GM23338 (cell line): ENCODE results near the gene SPHK1. TPM values are rescaled to one million over a fixed set of nuclear protein-coding genes. Genes with fewer than 3 reads are reported as not detected.

Source experiments
- ATAC-seq: fragments of 200-7000 bp; cut with Tn5 transposase; 3 replicates; pipeline ENCODE4 v1.9.1; 2020
- DNase-seq: peaks from one replicate; pipeline ENCODE4 v3.0.0-alpha.2; 2015; ENCODE audit warnings: low spot score
- H2AFZ ChIP-seq: fragments of 200-600 bp; sonication (generic); 2 replicates; pipeline ENCODE4 v1.8.0; 2016; ENCODE audit warnings: antibody characterized with exemption, mild to moderate bottlenecking, moderate library complexity
- H3F3A ChIP-seq: fragments of 200-600 bp; sonication (generic); replicated peaks from 2 replicates; pipeline ENCODE4 v1.8.0; 2017; ENCODE audit warnings: antibody characterized with exemption, mixed run types, low read depth
- H3K27ac ChIP-seq: fragments of 200-600 bp; sonication (generic); 2 replicates; pipeline ENCODE4 v1.6.1; 2016; ENCODE audit warnings: low read depth
- H3K27me3 ChIP-seq: fragments of 200-600 bp; sonication (generic); 2 replicates; pipeline ENCODE4 v1.8.0; 2016; ENCODE audit warnings: mild to moderate bottlenecking, mixed run types, moderate library complexity; ENCODE audit not compliant: insufficient read depth
- H3K36me3 ChIP-seq: fragments of 200-600 bp; sonication (generic); 2 replicates; pipeline ENCODE4 v1.8.0; 2016; ENCODE audit warnings: mild to moderate bottlenecking; ENCODE audit not compliant: insufficient read depth
- H3K4me1 ChIP-seq: fragments of 200-600 bp; sonication (generic); 2 replicates; pipeline ENCODE4 v1.8.0; 2016; ENCODE audit warnings: mild to moderate bottlenecking, moderate library complexity; ENCODE audit not compliant: insufficient read depth
- H3K4me2 ChIP-seq: fragments of 200-600 bp; sonication (generic); 2 replicates; pipeline ENCODE4 v1.7.1; 2017; ENCODE audit warnings: mixed run types
- H3K4me3 ChIP-seq: fragments of 200-600 bp; sonication (generic); 2 replicates; pipeline ENCODE4 v1.6.1; 2016; ENCODE audit warnings: mixed run types
- H3K79me2 ChIP-seq: fragments of 200-600 bp; sonication (generic); replicated peaks from 2 replicates; pipeline ENCODE4 v1.8.0; 2017; ENCODE audit warnings: mild to moderate bottlenecking; ENCODE audit not compliant: insufficient read depth
- H3K9me2 ChIP-seq: fragments of 200-600 bp; sonication (generic); 2 replicates; pipeline ENCODE4 v1.8.0; 2017; ENCODE audit not compliant: insufficient read depth
- H4K20me1 ChIP-seq: fragments of 200-600 bp; sonication (generic); replicated peaks from 2 replicates; pipeline ENCODE4 v1.8.0; 2017; ENCODE audit warnings: mild to moderate bottlenecking; ENCODE audit not compliant: insufficient read depth
- H3K27ac Mint-ChIP-seq: 2 replicates; pipeline ENCODE4 v1.8.0; 2020; ENCODE audit warnings: inconsistent platforms, mild to moderate bottlenecking, moderate library complexity, mixed read lengths
- H3K27me3 Mint-ChIP-seq: 3 replicates; pipeline ENCODE4 v1.8.0; 2022; ENCODE audit warnings: low read depth, mild to moderate bottlenecking, moderate library complexity, mixed read lengths, inconsistent platforms; ENCODE audit not compliant: insufficient read depth, poor library complexity
- H3K36me3 Mint-ChIP-seq: 3 replicates; pipeline ENCODE4 v1.8.0; 2021; ENCODE audit warnings: low read depth, mild to moderate bottlenecking, inconsistent platforms, moderate library complexity, mixed read lengths
- H3K4me1 Mint-ChIP-seq: 3 replicates; pipeline ENCODE4 v1.8.0; 2020; ENCODE audit warnings: mild to moderate bottlenecking, inconsistent platforms, mixed read lengths
- H3K4me3 Mint-ChIP-seq: 3 replicates; pipeline ENCODE4 v1.8.0; 2021; ENCODE audit warnings: moderate library complexity, mild to moderate bottlenecking, inconsistent platforms, mixed read lengths
- H3K9me3 Mint-ChIP-seq: 3 replicates; pipeline ENCODE4 v1.8.0; 2020; ENCODE audit warnings: moderate library complexity, mild to moderate bottlenecking, inconsistent platforms, mixed read lengths
- CREB1 ChIP-seq: fragments of 250-450 bp; sonication (Bioruptor Pico); IDR thresholded peaks from 2 replicates; pipeline ENCODE4 v1.5.0; 2020; ENCODE audit warnings: low read depth, mild to moderate bottlenecking, moderate library complexity
- EZH2 ChIP-seq: fragments of 200-600 bp; sonication (generic); IDR thresholded peaks from one replicate; pipeline ENCODE4 v1.8.0; 2017; ENCODE audit warnings: antibody characterized with exemption, mild to moderate bottlenecking, low read depth; ENCODE audit not compliant: unreplicated experiment
- JUNB ChIP-seq: IDR thresholded peaks from one replicate; pipeline ENCODE4 v1.6.1; 2016; ENCODE audit warnings: antibody characterized with exemption; ENCODE audit not compliant: unreplicated experiment
- NANOG ChIP-seq: IDR thresholded peaks from 2 replicates; pipeline ENCODE4 v1.6.1; 2016; ENCODE audit warnings: antibody characterized with exemption, borderline replicate concordance
- POLR2AphosphoS5 ChIP-seq: IDR thresholded peaks from 2 replicates; pipeline ENCODE4 v1.6.1; 2016; ENCODE audit warnings: antibody characterized with exemption, low read depth
- STAT1 ChIP-seq: IDR thresholded peaks from one replicate; pipeline ENCODE4 v1.6.1; 2016; ENCODE audit warnings: antibody characterized with exemption; ENCODE audit not compliant: unreplicated experiment
- ZNF114 ChIP-seq: fragments of 250-450 bp; sonication (Bioruptor Pico); IDR thresholded peaks from 2 replicates; pipeline ENCODE4 v1.5.0; 2020; ENCODE audit warnings: mild to moderate bottlenecking, moderate library complexity
- ZNF331 ChIP-seq: fragments of 250-450 bp; sonication (Bioruptor Pico); IDR thresholded peaks from 2 replicates; pipeline ENCODE4 v1.5.0; 2020; ENCODE audit warnings: low read depth, mild to moderate bottlenecking, moderate library complexity
- polyA plus RNA-seq: library from polyadenylated mRNA; unstranded; fragments of >200 nt; fragmentation: Nextera tagmentation; extraction: Ambion mirVana; gene quantifications from 2 replicates; pipeline ENCODE4 v1.2.1, GENCODE V29; 2016
- total RNA-seq: library from RNA; depleted of rRNA; stranded (reverse); fragments of >200 nt; shearing (Covaris generic); gene quantifications from 2 replicates; pipeline ENCODE4 v1.2.3, GENCODE V29; 2014
- TF ChIP-seq, protein P1 (sequence below): IDR thresholded peaks from one replicate; pipeline ENCODE4 v1.6.1; 2018; ENCODE audit warnings: antibody characterized with exemption; ENCODE audit not compliant: unreplicated experiment
- TF ChIP-seq, protein P2 (sequence below): fragments of 250-450 bp; sonication (Bioruptor Pico); IDR thresholded peaks from 2 replicates; pipeline ENCODE4 v1.5.0; 2020; ENCODE audit warnings: mild to moderate bottlenecking, moderate library complexity
- TF ChIP-seq, protein P3 (sequence below): IDR thresholded peaks from 2 replicates; pipeline ENCODE4 v1.6.1; 2016; ENCODE audit warnings: antibody characterized with exemption
- TF ChIP-seq, protein P4 (sequence below), 2 experiments: fragments of 200-600 bp in 1 of 2; sonication (generic) in 1 of 2; conservative IDR thresholded peaks; 2 replicates each; pipeline versions ENCODE4 v1.5.1 to v1.6.1; 2016 to 2017; ENCODE audit warnings: antibody characterized with exemption in 2 of 2, low read depth in 2 of 2, mild to moderate bottlenecking in 2 of 2, moderate library complexity in 1 of 2

Gene SPHK1
- total and polyA plus RNA-seq, 2 experiments from 2014 or later: 1.3 to 3.2 TPM

DNA sequence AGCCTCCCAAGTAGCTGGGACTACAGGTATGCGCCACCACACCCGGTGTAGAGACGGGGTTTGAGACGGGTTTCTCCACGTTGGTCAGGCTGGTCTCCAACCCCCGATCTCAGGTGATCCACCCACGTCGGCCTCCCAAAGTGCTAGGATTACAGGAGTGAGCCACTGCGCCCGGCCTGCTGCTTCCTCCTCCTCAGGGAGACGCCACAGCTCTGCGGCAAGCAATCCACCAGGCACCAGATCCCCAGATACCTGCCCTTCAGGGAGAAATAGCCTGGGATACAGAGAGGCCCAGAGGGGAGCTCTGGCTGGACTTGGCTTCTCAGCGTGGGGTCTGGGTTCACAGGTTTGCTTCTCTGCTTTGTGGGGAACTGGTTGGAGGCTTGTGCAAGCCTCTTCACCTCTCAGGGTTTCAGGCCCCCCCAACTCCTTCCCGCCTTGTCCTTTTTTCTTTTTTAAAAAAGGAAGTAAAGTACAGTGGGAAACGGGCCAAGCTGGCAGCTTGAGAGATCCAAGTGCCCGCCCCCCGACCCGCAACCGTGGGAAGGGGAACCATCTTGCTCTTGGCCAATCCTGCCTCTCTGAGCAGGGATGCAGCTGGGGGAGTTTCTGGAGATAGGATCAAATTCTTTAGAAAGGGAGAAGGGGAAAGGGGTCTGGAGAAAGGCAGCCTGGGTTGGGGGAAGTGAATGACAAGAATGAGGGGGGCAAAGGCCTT lies 2.6 kb upstream of the SPHK1 start:
- Mint-ChIP-seq H3K9me3 (no peaks in the 10 kb centered on the region; the same call in 1 of the 3 replicates), H3K27me3 (peaks cover 50% of the 10 kb centered on the region), H3K36me3 (no peaks in the 10 kb centered on the region), H3K4me3 (peak overlapping the region; percentile 92), H3K27ac (no peak overlapping the region), H3K4me1 (peaks cover 11% of the 10 kb centered on the region; the same call in 1 of the 3 replicates)
- Histone ChIP-seq H3K27ac (no peak overlapping the region), H3K27me3 (peaks cover 60% of the 10 kb centered on the region), H3K4me3 (peak overlapping the region; percentile 84), H3F3A (peaks cover 5% of the 10 kb centered on the region; the same call in 1 of the 2 replicates), H4K20me1 (no peaks in the 10 kb centered on the region), H3K36me3 (no peaks in the 10 kb centered on the region), H2AFZ (peak overlapping the region; percentile 98), H3K4me2 (peak overlapping the region; percentile 95), H3K9me2 (no peaks in the 10 kb centered on the region), H3K79me2 (no peaks in the 10 kb centered on the region), H3K4me1 (peaks cover 10% of the 10 kb centered on the region)
- TF ChIP-seq, protein P1, sequence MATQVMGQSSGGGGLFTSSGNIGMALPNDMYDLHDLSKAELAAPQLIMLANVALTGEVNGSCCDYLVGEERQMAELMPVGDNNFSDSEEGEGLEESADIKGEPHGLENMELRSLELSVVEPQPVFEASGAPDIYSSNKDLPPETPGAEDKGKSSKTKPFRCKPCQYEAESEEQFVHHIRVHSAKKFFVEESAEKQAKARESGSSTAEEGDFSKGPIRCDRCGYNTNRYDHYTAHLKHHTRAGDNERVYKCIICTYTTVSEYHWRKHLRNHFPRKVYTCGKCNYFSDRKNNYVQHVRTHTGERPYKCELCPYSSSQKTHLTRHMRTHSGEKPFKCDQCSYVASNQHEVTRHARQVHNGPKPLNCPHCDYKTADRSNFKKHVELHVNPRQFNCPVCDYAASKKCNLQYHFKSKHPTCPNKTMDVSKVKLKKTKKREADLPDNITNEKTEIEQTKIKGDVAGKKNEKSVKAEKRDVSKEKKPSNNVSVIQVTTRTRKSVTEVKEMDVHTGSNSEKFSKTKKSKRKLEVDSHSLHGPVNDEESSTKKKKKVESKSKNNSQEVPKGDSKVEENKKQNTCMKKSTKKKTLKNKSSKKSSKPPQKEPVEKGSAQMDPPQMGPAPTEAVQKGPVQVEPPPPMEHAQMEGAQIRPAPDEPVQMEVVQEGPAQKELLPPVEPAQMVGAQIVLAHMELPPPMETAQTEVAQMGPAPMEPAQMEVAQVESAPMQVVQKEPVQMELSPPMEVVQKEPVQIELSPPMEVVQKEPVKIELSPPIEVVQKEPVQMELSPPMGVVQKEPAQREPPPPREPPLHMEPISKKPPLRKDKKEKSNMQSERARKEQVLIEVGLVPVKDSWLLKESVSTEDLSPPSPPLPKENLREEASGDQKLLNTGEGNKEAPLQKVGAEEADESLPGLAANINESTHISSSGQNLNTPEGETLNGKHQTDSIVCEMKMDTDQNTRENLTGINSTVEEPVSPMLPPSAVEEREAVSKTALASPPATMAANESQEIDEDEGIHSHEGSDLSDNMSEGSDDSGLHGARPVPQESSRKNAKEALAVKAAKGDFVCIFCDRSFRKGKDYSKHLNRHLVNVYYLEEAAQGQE: no peak
- TF ChIP-seq NANOG (no peak), ZNF331 (CRISPR knock-in tag) (no peak), STAT1 (no peak), JUNB (no peak), POLR2AphosphoS5 (no peak), CREB1 (CRISPR knock-in tag) (no peak), EZH2 (no peak), ZNF114 (CRISPR knock-in tag) (no peak)
- TF ChIP-seq, protein P2, sequence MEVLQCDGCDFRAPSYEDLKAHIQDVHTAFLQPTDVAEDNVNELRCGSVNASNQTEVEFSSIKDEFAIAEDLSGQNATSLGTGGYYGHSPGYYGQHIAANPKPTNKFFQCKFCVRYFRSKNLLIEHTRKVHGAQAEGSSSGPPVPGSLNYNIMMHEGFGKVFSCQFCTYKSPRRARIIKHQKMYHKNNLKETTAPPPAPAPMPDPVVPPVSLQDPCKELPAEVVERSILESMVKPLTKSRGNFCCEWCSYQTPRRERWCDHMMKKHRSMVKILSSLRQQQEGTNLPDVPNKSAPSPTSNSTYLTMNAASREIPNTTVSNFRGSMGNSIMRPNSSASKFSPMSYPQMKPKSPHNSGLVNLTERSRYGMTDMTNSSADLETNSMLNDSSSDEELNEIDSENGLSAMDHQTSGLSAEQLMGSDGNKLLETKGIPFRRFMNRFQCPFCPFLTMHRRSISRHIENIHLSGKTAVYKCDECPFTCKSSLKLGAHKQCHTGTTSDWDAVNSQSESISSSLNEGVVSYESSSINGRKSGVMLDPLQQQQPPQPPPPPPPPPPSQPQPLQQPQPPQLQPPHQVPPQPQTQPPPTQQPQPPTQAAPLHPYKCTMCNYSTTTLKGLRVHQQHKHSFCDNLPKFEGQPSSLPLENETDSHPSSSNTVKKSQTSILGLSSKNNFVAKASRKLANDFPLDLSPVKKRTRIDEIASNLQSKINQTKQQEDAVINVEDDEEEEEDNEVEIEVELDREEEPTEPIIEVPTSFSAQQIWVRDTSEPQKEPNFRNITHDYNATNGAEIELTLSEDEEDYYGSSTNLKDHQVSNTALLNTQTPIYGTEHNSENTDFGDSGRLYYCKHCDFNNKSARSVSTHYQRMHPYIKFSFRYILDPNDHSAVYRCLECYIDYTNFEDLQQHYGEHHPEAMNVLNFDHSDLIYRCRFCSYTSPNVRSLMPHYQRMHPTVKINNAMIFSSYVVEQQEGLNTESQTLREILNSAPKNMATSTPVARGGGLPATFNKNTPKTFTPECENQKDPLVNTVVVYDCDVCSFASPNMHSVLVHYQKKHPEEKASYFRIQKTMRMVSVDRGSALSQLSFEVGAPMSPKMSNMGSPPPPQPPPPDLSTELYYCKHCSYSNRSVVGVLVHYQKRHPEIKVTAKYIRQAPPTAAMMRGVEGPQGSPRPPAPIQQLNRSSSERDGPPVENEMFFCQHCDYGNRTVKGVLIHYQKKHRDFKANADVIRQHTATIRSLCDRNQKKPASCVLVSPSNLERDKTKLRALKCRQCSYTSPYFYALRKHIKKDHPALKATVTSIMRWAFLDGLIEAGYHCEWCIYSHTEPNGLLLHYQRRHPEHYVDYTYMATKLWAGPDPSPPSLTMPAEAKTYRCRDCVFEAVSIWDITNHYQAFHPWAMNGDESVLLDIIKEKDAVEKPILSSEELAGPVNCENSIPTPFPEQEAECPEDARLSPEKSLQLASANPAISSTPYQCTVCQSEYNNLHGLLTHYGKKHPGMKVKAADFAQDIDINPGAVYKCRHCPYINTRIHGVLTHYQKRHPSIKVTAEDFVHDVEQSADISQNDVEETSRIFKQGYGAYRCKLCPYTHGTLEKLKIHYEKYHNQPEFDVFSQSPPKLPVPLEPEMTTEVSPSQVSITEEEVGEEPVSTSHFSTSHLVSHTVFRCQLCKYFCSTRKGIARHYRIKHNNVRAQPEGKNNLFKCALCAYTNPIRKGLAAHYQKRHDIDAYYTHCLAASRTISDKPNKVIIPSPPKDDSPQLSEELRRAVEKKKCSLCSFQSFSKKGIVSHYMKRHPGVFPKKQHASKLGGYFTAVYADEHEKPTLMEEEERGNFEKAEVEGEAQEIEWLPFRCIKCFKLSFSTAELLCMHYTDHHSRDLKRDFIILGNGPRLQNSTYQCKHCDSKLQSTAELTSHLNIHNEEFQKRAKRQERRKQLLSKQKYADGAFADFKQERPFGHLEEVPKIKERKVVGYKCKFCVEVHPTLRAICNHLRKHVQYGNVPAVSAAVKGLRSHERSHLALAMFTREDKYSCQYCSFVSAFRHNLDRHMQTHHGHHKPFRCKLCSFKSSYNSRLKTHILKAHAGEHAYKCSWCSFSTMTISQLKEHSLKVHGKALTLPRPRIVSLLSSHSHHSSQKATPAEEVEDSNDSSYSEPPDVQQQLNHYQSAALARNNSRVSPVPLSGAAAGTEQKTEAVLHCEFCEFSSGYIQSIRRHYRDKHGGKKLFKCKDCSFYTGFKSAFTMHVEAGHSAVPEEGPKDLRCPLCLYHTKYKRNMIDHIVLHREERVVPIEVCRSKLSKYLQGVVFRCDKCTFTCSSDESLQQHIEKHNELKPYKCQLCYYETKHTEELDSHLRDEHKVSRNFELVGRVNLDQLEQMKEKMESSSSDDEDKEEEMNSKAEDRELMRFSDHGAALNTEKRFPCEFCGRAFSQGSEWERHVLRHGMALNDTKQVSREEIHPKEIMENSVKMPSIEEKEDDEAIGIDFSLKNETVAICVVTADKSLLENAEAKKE: no peak
- TF ChIP-seq, protein P3, sequence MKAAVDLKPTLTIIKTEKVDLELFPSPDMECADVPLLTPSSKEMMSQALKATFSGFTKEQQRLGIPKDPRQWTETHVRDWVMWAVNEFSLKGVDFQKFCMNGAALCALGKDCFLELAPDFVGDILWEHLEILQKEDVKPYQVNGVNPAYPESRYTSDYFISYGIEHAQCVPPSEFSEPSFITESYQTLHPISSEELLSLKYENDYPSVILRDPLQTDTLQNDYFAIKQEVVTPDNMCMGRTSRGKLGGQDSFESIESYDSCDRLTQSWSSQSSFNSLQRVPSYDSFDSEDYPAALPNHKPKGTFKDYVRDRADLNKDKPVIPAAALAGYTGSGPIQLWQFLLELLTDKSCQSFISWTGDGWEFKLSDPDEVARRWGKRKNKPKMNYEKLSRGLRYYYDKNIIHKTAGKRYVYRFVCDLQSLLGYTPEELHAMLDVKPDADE: no peak
- TF ChIP-seq, protein P4, sequence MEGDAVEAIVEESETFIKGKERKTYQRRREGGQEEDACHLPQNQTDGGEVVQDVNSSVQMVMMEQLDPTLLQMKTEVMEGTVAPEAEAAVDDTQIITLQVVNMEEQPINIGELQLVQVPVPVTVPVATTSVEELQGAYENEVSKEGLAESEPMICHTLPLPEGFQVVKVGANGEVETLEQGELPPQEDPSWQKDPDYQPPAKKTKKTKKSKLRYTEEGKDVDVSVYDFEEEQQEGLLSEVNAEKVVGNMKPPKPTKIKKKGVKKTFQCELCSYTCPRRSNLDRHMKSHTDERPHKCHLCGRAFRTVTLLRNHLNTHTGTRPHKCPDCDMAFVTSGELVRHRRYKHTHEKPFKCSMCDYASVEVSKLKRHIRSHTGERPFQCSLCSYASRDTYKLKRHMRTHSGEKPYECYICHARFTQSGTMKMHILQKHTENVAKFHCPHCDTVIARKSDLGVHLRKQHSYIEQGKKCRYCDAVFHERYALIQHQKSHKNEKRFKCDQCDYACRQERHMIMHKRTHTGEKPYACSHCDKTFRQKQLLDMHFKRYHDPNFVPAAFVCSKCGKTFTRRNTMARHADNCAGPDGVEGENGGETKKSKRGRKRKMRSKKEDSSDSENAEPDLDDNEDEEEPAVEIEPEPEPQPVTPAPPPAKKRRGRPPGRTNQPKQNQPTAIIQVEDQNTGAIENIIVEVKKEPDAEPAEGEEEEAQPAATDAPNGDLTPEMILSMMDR (conservative IDR thresholded peaks at IDR 0.05; ENCODE audit: low read depth in 2 of 2): no peak
- DNase-seq: peak; percentile 33
- no peak for ATAC-seq
